ENCODE results near the gene DCC. TPM values are rescaled to one million over a fixed set of nuclear protein-coding genes. Genes with fewer than 3 reads are reported as not detected.

DCC gene
- total RNA-seq, 1 experiment from 2014 or later: 0.72 TPM

DNA sequence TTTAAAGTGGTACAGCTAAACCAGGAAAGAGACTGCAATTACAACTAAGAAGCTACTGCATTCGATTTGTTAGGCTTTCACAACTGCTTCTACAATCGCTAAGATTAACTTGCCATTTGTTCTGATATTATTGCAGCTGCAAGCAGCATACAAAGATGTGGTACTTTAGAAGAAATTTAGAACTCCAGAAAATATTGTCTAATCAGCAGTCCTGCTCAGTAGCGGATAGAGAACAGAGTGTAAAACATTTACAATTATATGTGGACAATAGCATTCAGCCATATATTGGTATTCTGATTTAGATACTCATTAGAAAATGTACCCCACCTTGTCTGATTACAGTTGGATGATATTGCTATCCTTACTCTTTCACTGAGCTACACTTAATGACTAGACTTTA, 265.3 kb downstream of the DCC start:
- ATAC-seq (no peak), DNase-seq (ENCODE audit: low spot score) (no peak)
- CTCF ChIA-PET: no interaction called here
- Mint-ChIP-seq H3K27me3 (ENCODE audit: low read depth) (no peaks in the 10 kb centered on the region), H3K36me3 (no peaks in the 10 kb centered on the region), H3K27ac (no peak overlapping the region), H3K4me3 (no peak overlapping the region), H3K9me3 (peaks cover 3% of the 10 kb centered on the region; the same call in 1 of the 2 replicates), H3K4me1 (no peaks in the 10 kb centered on the region)
- POLR2A ChIA-PET: no interaction called here
- TF ChIP-seq, protein P1, sequence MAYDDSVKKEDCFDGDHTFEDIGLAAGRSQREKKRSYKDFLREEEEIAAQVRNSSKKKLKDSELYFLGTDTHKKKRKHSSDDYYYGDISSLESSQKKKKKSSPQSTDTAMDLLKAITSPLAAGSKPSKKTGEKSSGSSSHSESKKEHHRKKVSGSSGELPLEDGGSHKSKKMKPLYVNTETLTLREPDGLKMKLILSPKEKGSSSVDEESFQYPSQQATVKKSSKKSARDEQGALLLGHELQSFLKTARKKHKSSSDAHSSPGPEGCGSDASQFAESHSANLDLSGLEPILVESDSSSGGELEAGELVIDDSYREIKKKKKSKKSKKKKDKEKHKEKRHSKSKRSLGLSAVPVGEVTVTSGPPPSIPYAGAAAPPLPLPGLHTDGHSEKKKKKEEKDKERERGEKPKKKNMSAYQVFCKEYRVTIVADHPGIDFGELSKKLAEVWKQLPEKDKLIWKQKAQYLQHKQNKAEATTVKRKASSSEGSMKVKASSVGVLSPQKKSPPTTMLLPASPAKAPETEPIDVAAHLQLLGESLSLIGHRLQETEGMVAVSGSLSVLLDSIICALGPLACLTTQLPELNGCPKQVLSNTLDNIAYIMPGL (CRISPR knock-in tag; IDR thresholded peaks at IDR 0.05): no peak
- TF ChIP-seq, protein P2, sequence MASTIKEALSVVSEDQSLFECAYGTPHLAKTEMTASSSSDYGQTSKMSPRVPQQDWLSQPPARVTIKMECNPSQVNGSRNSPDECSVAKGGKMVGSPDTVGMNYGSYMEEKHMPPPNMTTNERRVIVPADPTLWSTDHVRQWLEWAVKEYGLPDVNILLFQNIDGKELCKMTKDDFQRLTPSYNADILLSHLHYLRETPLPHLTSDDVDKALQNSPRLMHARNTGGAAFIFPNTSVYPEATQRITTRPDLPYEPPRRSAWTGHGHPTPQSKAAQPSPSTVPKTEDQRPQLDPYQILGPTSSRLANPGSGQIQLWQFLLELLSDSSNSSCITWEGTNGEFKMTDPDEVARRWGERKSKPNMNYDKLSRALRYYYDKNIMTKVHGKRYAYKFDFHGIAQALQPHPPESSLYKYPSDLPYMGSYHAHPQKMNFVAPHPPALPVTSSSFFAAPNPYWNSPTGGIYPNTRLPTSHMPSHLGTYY (CRISPR knock-in tag; IDR thresholded peaks at IDR 0.05): no peak
- no peak for TF ChIP-seq ESRRA (CRISPR knock-in tag; IDR thresholded peaks at IDR 0.05; ENCODE audit: borderline replicate concordance)
- TF ChIP-seq, protein P3, sequence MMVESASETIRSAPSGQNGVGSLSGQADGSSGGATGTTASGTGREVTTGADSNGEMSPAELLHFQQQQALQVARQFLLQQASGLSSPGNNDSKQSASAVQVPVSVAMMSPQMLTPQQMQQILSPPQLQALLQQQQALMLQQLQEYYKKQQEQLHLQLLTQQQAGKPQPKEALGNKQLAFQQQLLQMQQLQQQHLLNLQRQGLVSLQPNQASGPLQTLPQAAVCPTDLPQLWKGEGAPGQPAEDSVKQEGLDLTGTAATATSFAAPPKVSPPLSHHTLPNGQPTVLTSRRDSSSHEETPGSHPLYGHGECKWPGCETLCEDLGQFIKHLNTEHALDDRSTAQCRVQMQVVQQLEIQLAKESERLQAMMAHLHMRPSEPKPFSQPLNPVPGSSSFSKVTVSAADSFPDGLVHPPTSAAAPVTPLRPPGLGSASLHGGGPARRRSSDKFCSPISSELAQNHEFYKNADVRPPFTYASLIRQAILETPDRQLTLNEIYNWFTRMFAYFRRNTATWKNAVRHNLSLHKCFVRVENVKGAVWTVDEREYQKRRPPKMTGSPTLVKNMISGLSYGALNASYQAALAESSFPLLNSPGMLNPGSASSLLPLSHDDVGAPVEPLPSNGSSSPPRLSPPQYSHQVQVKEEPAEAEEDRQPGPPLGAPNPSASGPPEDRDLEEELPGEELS (CRISPR knock-in tag; IDR thresholded peaks at IDR 0.05): no peak
- TF ChIP-seq, protein P4, sequence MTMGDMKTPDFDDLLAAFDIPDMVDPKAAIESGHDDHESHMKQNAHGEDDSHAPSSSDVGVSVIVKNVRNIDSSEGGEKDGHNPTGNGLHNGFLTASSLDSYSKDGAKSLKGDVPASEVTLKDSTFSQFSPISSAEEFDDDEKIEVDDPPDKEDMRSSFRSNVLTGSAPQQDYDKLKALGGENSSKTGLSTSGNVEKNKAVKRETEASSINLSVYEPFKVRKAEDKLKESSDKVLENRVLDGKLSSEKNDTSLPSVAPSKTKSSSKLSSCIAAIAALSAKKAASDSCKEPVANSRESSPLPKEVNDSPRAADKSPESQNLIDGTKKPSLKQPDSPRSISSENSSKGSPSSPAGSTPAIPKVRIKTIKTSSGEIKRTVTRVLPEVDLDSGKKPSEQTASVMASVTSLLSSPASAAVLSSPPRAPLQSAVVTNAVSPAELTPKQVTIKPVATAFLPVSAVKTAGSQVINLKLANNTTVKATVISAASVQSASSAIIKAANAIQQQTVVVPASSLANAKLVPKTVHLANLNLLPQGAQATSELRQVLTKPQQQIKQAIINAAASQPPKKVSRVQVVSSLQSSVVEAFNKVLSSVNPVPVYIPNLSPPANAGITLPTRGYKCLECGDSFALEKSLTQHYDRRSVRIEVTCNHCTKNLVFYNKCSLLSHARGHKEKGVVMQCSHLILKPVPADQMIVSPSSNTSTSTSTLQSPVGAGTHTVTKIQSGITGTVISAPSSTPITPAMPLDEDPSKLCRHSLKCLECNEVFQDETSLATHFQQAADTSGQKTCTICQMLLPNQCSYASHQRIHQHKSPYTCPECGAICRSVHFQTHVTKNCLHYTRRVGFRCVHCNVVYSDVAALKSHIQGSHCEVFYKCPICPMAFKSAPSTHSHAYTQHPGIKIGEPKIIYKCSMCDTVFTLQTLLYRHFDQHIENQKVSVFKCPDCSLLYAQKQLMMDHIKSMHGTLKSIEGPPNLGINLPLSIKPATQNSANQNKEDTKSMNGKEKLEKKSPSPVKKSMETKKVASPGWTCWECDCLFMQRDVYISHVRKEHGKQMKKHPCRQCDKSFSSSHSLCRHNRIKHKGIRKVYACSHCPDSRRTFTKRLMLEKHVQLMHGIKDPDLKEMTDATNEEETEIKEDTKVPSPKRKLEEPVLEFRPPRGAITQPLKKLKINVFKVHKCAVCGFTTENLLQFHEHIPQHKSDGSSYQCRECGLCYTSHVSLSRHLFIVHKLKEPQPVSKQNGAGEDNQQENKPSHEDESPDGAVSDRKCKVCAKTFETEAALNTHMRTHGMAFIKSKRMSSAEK (CRISPR knock-in tag; IDR thresholded peaks at IDR 0.05; ENCODE audit: borderline replicate concordance): no peak
- TF ChIP-seq MYBL2 (CRISPR knock-in tag; IDR thresholded peaks at IDR 0.05): no peak
- no peak for TF ChIP-seq TEAD4 (CRISPR knock-in tag; IDR thresholded peaks at IDR 0.05)
- TF ChIP-seq, protein P5, sequence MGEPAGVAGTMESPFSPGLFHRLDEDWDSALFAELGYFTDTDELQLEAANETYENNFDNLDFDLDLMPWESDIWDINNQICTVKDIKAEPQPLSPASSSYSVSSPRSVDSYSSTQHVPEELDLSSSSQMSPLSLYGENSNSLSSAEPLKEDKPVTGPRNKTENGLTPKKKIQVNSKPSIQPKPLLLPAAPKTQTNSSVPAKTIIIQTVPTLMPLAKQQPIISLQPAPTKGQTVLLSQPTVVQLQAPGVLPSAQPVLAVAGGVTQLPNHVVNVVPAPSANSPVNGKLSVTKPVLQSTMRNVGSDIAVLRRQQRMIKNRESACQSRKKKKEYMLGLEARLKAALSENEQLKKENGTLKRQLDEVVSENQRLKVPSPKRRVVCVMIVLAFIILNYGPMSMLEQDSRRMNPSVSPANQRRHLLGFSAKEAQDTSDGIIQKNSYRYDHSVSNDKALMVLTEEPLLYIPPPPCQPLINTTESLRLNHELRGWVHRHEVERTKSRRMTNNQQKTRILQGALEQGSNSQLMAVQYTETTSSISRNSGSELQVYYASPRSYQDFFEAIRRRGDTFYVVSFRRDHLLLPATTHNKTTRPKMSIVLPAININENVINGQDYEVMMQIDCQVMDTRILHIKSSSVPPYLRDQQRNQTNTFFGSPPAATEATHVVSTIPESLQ (CRISPR knock-in tag; IDR thresholded peaks at IDR 0.05): no peak
- TF ChIP-seq ZNF138 (CRISPR knock-in tag; conservative IDR thresholded peaks at IDR 0.05): no peak
- no peak for TF ChIP-seq NR2C2 (CRISPR knock-in tag; IDR thresholded peaks at IDR 0.05)
- no peak for TF ChIP-seq PRRX2 (CRISPR knock-in tag; IDR thresholded peaks at IDR 0.05)
- no peak for TF ChIP-seq SMAD3 (CRISPR knock-in tag; IDR thresholded peaks at IDR 0.05; ENCODE audit: borderline replicate concordance)
- no peak for TF ChIP-seq ZNF121 (CRISPR knock-in tag; IDR thresholded peaks at IDR 0.05)
- TF ChIP-seq ZBTB21 (CRISPR knock-in tag; IDR thresholded peaks at IDR 0.05; ENCODE audit: borderline replicate concordance): no peak
- TF ChIP-seq, protein P6, sequence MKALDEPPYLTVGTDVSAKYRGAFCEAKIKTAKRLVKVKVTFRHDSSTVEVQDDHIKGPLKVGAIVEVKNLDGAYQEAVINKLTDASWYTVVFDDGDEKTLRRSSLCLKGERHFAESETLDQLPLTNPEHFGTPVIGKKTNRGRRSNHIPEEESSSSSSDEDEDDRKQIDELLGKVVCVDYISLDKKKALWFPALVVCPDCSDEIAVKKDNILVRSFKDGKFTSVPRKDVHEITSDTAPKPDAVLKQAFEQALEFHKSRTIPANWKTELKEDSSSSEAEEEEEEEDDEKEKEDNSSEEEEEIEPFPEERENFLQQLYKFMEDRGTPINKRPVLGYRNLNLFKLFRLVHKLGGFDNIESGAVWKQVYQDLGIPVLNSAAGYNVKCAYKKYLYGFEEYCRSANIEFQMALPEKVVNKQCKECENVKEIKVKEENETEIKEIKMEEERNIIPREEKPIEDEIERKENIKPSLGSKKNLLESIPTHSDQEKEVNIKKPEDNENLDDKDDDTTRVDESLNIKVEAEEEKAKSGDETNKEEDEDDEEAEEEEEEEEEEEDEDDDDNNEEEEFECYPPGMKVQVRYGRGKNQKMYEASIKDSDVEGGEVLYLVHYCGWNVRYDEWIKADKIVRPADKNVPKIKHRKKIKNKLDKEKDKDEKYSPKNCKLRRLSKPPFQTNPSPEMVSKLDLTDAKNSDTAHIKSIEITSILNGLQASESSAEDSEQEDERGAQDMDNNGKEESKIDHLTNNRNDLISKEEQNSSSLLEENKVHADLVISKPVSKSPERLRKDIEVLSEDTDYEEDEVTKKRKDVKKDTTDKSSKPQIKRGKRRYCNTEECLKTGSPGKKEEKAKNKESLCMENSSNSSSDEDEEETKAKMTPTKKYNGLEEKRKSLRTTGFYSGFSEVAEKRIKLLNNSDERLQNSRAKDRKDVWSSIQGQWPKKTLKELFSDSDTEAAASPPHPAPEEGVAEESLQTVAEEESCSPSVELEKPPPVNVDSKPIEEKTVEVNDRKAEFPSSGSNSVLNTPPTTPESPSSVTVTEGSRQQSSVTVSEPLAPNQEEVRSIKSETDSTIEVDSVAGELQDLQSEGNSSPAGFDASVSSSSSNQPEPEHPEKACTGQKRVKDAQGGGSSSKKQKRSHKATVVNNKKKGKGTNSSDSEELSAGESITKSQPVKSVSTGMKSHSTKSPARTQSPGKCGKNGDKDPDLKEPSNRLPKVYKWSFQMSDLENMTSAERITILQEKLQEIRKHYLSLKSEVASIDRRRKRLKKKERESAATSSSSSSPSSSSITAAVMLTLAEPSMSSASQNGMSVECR (CRISPR knock-in tag; IDR thresholded peaks at IDR 0.05; ENCODE audit: borderline replicate concordance): no peak
- TF ChIP-seq, protein P7, sequence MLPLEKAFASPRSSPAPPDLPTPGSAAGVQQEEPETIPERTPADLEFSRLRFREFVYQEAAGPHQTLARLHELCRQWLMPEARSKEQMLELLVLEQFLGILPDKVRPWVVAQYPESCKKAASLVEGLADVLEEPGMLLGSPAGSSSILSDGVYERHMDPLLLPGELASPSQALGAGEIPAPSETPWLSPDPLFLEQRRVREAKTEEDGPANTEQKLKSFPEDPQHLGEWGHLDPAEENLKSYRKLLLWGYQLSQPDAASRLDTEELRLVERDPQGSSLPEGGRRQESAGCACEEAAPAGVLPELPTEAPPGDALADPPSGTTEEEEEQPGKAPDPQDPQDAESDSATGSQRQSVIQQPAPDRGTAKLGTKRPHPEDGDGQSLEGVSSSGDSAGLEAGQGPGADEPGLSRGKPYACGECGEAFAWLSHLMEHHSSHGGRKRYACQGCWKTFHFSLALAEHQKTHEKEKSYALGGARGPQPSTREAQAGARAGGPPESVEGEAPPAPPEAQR (CRISPR knock-in tag; IDR thresholded peaks at IDR 0.05): no peak
- no peak for TF ChIP-seq ZNF317 (CRISPR knock-in tag; IDR thresholded peaks at IDR 0.05; ENCODE audit: borderline replicate concordance, low read depth)
